Measurements from ENCODE around the gene UNG. TPM values are rescaled to one million over a fixed set of nuclear protein-coding genes. Genes with fewer than 3 reads are reported as not detected.
A peak's percentile ranks its signal among the peaks of the same experiment; 100 is the strongest.

UNG gene
- total and polyA plus RNA-seq, 2 of the 4 experiments (the other 2 are of a cell fraction): 13.3 to 16.0 TPM

GRCh38 chr12:109109746-109110350 is 12.5 kb downstream of the UNG start:
- Histone ChIP-seq H3K27ac (ENCODE audit: insufficient read depth, low read length) (no peak overlapping the region), H2BK20ac (ENCODE audit: low read depth, low read length) (no peak overlapping the region)

More at GRCh38 chr12:109109746-109110350, 12.5 kb downstream of the UNG start:
- ATAC-seq (ENCODE audit: low read depth) (no peak), DNase-seq (no peak)
- Histone ChIP-seq H3K36me3 (ENCODE audit: control insufficient read depth, insufficient read depth, low read length) (peaks cover 22% of the 10 kb centered on the region), H3K14ac (replicated peaks; ENCODE audit: low read depth, low read length) (no peak overlapping the region), H4K5ac (ENCODE audit: low read depth, low read length) (no peak overlapping the region), H3K18ac (ENCODE audit: low read depth, low read length) (no peak overlapping the region), H3K4me2 (ENCODE audit: low read depth, low read length) (no peak overlapping the region), H3K4me1 (ENCODE audit: control insufficient read depth, insufficient read depth, low read length) (no peaks in the 10 kb centered on the region), H2AFZ (replicated peaks; ENCODE audit: low read length, poor library complexity) (peak overlapping the region; percentile 66), H3K9ac (ENCODE audit: low read depth, low read length) (no peak overlapping the region), H3K56ac (ENCODE audit: extremely low read depth, insufficient read depth, low read length) (no peak overlapping the region), H4K91ac (ENCODE audit: insufficient read depth, low read depth, low read length) (no peak overlapping the region), H4K20me1 (ENCODE audit: insufficient read depth, low read length) (no peaks in the 10 kb centered on the region), H2BK15ac (ENCODE audit: low read depth, low read length) (no peak overlapping the region), H2AK9ac (replicated peaks; ENCODE audit: low read depth, low read length, poor library complexity) (peak overlapping the region; percentile 72), H3K9me3 (ENCODE audit: control insufficient read depth, insufficient read depth, low read length) (no peaks in the 10 kb centered on the region), H3K4me3 (ENCODE audit: insufficient read depth, low read depth, low read length) (no peak overlapping the region), H2AK5ac (ENCODE audit: low read depth, low read length) (no peak overlapping the region), H3K27me3 (ENCODE audit: control insufficient read depth, insufficient read depth, low read length) (no peaks in the 10 kb centered on the region), H4K8ac (ENCODE audit: low read depth in 2 of 2, low read length in 2 of 2) (no peak overlapping the region), H3K4ac (ENCODE audit: low read depth, low read length) (no peak overlapping the region), H3K9me1 (ENCODE audit: insufficient read depth, low read length) (peaks cover 5% of the 10 kb centered on the region; the same call in 1 of the 2 replicates), H2BK120ac (ENCODE audit: low read depth, low read length) (no peak overlapping the region), H3K23ac (ENCODE audit: low read depth, low read length) (no peak overlapping the region), H2BK5ac (ENCODE audit: low read depth, low read length, poor library complexity, severe bottlenecking) (no peak overlapping the region), H3K79me1 (ENCODE audit: low read depth in 1 of 2, low read length in 2 of 2) (peaks cover 0 to 5% of the 10 kb centered on the region in 2 experiments; a peak in 1 of 4 replicates)
- POLR2A ChIA-PET (ENCODE audit: unreplicated experiment): interaction anchor here (0.6 kb wide), 1 partner anchor 11 kb away, joined by 3 read pairs; no protein-coding TSS in a partner anchor
- TF ChIP-seq MAFK (IDR thresholded peaks at IDR 0.05; ENCODE audit: low read depth, low read length): no peak
- TSS peak; percentile 77 for BruUV-seq (replicated peaks)
- WGBS, 2 experiments (ENCODE audit: extremely low coverage in 2 of 2, insufficient read length in 1 of 2): no CpG with 5 or more reads among the region's 6 CpGs
- in situ Hi-C loops (cut with MboI; ENCODE audit: low sequenced_read_pairs): loop anchor here (5.0 kb wide), 1 partner anchor 277 kb away; no protein-coding TSS in a partner anchor
- CTCF ChIA-PET: interaction anchor here (0.6 kb wide), 1 partner anchor 361 kb away, joined by 3 read pairs; no protein-coding TSS in a partner anchor
- intact Hi-C loops (cut with micrococcal nuclease): no loop called here
- dilution Hi-C loops (cut with HindIII; ENCODE audit: low sequenced_read_pairs, unreplicated experiment): no loop called here
